HUES48 (cell line): ENCODE measurements around the gene CENPP.

Source experiments
- H3K27ac ChIP-seq: one replicate; pipeline ENCODE4 v1.7.0; 2013; ENCODE audit warnings: low read depth, low read length, inconsistent platforms
- H3K27me3 ChIP-seq: 2 replicates; pipeline ENCODE4 v1.6.1; 2013; ENCODE audit warnings: mild to moderate bottlenecking, low read length; ENCODE audit not compliant: control insufficient read depth, insufficient read depth
- H3K36me3 ChIP-seq: 2 replicates; pipeline ENCODE4 v1.6.1; 2013; ENCODE audit warnings: low read length; ENCODE audit not compliant: control insufficient read depth, insufficient read depth
- H3K4me1 ChIP-seq: 2 replicates; pipeline ENCODE4 v1.6.1; 2013; ENCODE audit warnings: mild to moderate bottlenecking, low read length; ENCODE audit not compliant: control insufficient read depth, insufficient read depth
- H3K4me3 ChIP-seq: 2 replicates; pipeline ENCODE4 v1.5.1; 2013; ENCODE audit warnings: mild to moderate bottlenecking, low read depth, low read length
- H3K9ac ChIP-seq: 2 replicates; pipeline ENCODE4 v1.6.1; 2013; ENCODE audit warnings: mild to moderate bottlenecking, low read depth, low read length, moderate library complexity
- H3K9me3 ChIP-seq: 2 replicates; pipeline ENCODE4 v1.6.1; 2013; ENCODE audit warnings: low read length; ENCODE audit not compliant: control insufficient read depth, insufficient read depth

CENPP gene

DNA sequence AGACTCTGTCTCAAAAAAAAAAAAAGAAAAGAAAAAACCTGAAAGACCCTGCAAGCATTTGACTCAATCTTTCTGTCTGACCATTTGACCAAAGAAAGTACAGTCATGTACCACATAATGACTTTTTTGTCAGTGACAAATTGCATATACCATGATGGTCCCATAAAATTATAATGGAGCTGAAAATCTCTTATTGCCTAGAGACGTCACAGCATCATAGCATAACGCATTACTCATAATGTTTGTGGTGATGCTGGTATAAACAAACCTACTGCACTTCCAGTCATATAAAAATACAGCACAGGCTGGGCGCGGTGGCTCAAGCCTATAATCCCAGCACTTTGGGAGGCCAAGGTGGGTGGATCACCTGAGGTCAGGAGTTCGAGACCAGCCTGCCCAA, 199.6 kb downstream of the CENPP start:
- Histone ChIP-seq H3K4me3 (no peak overlapping the region), H3K36me3 (no peaks in the 10 kb centered on the region), H3K27me3 (no peaks in the 10 kb centered on the region), H3K9ac (no peak overlapping the region), H3K27ac (no peak overlapping the region), H3K9me3 (no peaks in the 10 kb centered on the region), H3K4me1 (no peaks in the 10 kb centered on the region)

- H3K4me3 ChIP-seq = no peak overlapping the region
- H3K27ac ChIP-seq = no peak overlapping the region
- no peaks in the 10 kb centered on the region for H3K36me3 ChIP-seq
- no peak overlapping the region for H3K9ac ChIP-seq
- H3K27me3 ChIP-seq = no peaks in the 10 kb centered on the region
- H3K4me1 ChIP-seq = no peaks in the 10 kb centered on the region
- H3K9me3 ChIP-seq = no peaks in the 10 kb centered on the region
Observed at GRCh38 chr9:92527291-92527828, 201.6 kb downstream of the CENPP start.

DNA sequence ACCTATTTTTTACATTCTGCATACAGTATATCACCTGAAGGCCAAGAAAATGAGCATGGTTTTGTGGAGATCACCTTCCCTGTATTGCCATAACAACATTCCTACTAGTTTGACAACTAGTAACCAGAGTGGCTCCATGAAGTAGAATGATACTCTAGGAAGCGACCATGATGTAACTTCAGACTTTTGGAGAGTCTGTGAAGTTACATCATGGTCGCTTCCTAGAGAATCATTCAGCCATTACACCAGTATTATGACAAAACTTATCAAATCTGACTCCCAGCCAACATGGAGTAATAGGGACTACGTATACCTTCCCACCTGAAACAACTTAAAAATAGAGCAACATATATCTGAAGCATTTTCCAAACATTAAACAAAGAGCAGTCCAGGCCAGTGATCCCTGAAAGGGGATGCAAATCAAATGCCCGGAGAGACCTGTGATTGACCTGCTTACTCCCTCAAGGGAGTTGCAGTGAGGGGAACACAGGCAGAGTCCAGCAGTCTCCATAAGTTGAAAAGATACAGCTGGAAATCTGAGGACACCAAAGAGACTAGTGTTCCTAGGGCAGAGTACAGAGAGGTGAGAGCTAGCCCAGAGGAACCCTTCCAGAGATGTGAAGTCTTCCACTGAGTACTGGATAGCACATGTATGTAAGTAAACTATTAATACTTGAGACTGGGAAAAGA, 202.2 kb downstream of the CENPP start:
- no peaks in the 10 kb centered on the region for H3K36me3 ChIP-seq
- no peak overlapping the region for H3K27ac ChIP-seq
- H3K27me3 ChIP-seq = no peaks in the 10 kb centered on the region
- H3K4me3 ChIP-seq = no peak overlapping the region
- no peak overlapping the region; the same call in 1 of the 2 replicates for H3K9ac ChIP-seq
- H3K4me1 ChIP-seq = no peaks in the 10 kb centered on the region
- H3K9me3 ChIP-seq = no peaks in the 10 kb centered on the region

DNA sequence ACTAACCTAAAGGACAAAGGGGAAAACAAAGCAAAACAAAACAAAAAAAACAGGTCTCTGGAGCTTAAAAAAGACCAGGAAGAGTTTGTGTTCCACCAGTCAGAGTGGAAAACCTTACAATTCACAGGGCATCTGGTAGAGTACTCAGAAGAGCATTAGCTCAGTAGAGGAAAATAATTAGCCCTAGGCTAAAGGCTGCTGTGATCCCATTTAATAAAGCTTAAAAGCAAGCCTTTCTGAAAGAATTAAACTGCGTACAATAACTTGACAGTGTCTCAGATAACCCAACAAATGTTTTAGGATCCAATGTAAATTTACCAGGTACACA, 202.7 kb downstream of the CENPP start:
- Histone ChIP-seq H3K4me3 (no peak overlapping the region), H3K4me1 (no peaks in the 10 kb centered on the region), H3K9ac (no peak overlapping the region; the same call in 1 of the 2 replicates), H3K27me3 (no peaks in the 10 kb centered on the region), H3K9me3 (no peaks in the 10 kb centered on the region), H3K36me3 (no peaks in the 10 kb centered on the region), H3K27ac (no peak overlapping the region)

GRCh38 chr9:92529124-92529523, 203.4 kb downstream of the CENPP start:
- Histone ChIP-seq H3K4me3 (no peak overlapping the region), H3K9me3 (no peaks in the 10 kb centered on the region), H3K4me1 (no peaks in the 10 kb centered on the region), H3K27ac (no peak overlapping the region), H3K27me3 (no peaks in the 10 kb centered on the region), H3K9ac (no peak overlapping the region), H3K36me3 (no peaks in the 10 kb centered on the region)

- H3K27me3 ChIP-seq = no peaks in the 10 kb centered on the region
- no peaks in the 10 kb centered on the region for H3K36me3 ChIP-seq
- no peak overlapping the region for H3K27ac ChIP-seq
- no peak overlapping the region for H3K9ac ChIP-seq
- H3K4me1 ChIP-seq = peaks cover 1% of the 10 kb centered on the region; the same call in 1 of the 2 replicates
- H3K4me3 ChIP-seq = no peak overlapping the region
- no peaks in the 10 kb centered on the region for H3K9me3 ChIP-seq
Observed at GRCh38 chr9:92530893-92531292, 205.1 kb downstream of the CENPP start.

DNA sequence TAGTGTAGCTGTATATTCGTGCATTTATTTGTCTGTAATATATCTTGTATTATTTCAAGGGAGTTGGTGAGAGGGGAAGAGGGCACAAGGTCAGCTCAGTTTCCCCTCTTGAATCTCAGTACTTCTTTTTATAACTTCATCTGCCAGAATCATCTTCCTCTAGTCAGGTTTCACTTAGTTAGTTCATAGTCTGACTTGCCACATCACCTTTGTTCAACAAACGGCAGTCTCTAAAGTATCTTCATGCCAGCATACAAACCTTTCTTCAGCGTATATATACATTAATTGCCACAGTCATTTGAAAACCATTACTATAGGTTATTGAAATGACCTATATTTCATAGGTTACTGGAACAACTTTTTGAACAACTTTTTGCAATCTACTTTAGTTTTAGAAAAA, 208.5 kb downstream of the CENPP start:
- Histone ChIP-seq H3K4me3 (no peak overlapping the region), H3K27ac (no peak overlapping the region), H3K4me1 (peaks cover 9% of the 10 kb centered on the region; the same call in 1 of the 2 replicates), H3K9me3 (no peaks in the 10 kb centered on the region), H3K9ac (no peak overlapping the region), H3K36me3 (no peaks in the 10 kb centered on the region), H3K27me3 (no peaks in the 10 kb centered on the region)

DNA sequence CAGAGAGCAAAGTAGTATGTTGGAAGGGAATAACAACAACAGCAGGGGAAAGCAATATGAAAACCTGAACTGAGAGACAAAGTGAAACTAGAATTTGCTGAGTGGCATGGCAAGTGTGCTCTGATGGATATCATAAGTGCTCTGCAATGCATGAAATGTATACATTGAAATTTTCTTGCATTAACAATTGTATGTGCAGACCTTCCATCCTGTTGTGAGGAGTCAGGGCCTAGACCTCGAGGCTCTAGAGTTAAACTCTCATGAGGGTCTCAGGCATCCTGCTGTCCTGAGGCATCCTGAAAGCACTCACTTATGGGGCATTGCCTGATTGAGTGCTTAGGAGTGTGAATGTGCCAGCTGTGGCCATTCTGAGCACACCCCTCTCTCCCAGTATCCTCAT, 208.9 kb downstream of the CENPP start:
- Histone ChIP-seq H3K4me1 (peaks cover 9% of the 10 kb centered on the region; the same call in 1 of the 2 replicates), H3K36me3 (no peaks in the 10 kb centered on the region), H3K9me3 (no peaks in the 10 kb centered on the region), H3K27ac (no peak overlapping the region), H3K9ac (no peak overlapping the region), H3K4me3 (no peak overlapping the region), H3K27me3 (no peaks in the 10 kb centered on the region)

- Histone ChIP-seq H3K27me3 (no peaks in the 10 kb centered on the region), H3K4me1 (peaks cover 9% of the 10 kb centered on the region; the same call in 1 of the 2 replicates), H3K9me3 (no peaks in the 10 kb centered on the region), H3K36me3 (no peaks in the 10 kb centered on the region), H3K27ac (no peak within 1 kb of the TSS), H3K4me3 (no peak within 1 kb of the TSS), H3K9ac (no peak within 1 kb of the TSS)
Observed at GRCh38 chr9:92535940-92536850, 210.4 kb downstream of the CENPP start, which contains the start of gene ECM2. Gene ECM2 (minus strand): TSS chr9:92535990. CDS start chr9:92522866, 13,124 bp downstream.

DNA sequence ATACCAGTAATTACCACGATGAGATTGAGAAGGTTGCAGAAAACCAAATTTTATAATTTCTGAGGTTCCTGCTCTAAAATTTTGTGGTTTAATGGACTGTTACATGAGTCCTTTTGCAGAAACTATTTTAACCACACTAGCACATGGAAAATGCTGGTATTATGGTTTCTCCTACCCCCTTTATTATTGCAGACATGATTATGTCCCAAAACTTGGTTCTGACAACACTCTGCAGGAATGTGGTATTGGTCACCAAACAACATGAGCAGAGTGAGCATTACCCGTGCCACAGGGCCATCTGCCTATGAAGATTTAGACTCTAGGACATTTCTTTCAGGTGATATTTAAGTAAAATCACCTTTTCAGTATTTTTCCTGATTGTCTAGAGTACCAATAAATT, 212.8 kb downstream of the CENPP start:
- Histone ChIP-seq H3K27me3 (no peaks in the 10 kb centered on the region), H3K9ac (no peak overlapping the region), H3K9me3 (no peaks in the 10 kb centered on the region), H3K27ac (no peak overlapping the region), H3K4me3 (no peak overlapping the region), H3K4me1 (peaks cover 9% of the 10 kb centered on the region; the same call in 1 of the 2 replicates), H3K36me3 (no peaks in the 10 kb centered on the region)

GRCh38 chr9:92543972-92544371, 218.2 kb downstream of the CENPP start:
- Histone ChIP-seq H3K36me3 (no peaks in the 10 kb centered on the region), H3K9ac (no peak overlapping the region), H3K27ac (no peak overlapping the region), H3K4me3 (no peak overlapping the region), H3K4me1 (no peaks in the 10 kb centered on the region), H3K9me3 (no peaks in the 10 kb centered on the region), H3K27me3 (no peaks in the 10 kb centered on the region)
